K562 (cell line): Measurements from ENCODE around the gene FAM20C. TPM values are rescaled to one million over a fixed set of nuclear protein-coding genes. Genes with fewer than 3 reads are reported as not detected.

Experiments
- ATAC-seq: fragments of 200-7000 bp; cut with Tn5 transposase; 3 replicates; pipeline ENCODE4 v1.9.1; 2020; ENCODE audit warnings: moderate library complexity
- BruUV-seq: library from RNA; stranded (reverse); fragments of 400-500 nt; replicated peaks from 2 replicates; lab custom pipeline; 2021; lab: Mats Ljungman, UMichigan
- CTCF ChIA-PET: fragments of 300-600 bp; formaldehyde crosslinking; extraction: SDS; loops from one replicate; lab custom pipeline; 2021; ENCODE audit warnings: low intra/inter-chr PET ratio; lab: Yijun Ruan, JAX
- POLR2A ChIA-PET: fragments of 300-600, 350-650 bp; sonication (Branson Sonifier 250); formaldehyde crosslinking; extraction: SDS; loops from one replicate; lab custom pipeline; 2021; ENCODE audit warnings: antibody characterized with exemption, inconsistent platforms; lab: Yijun Ruan, JAX
- DNase-seq, 4 experiments: peaks; one replicate each; pipeline versions ENCODE4 v3.0.0 to v3.0.0-alpha.2; 2011 to 2018; ENCODE audit warnings: low spot score in 3 of 4, mixed read lengths in 3 of 4; ENCODE audit errors: extremely low read depth in 1 of 4
- FAIRE-seq: peaks from 2 replicates; lab custom pipeline; 2011; peaks lifted over from hg19 to GRCh38; lab: Jason Lieb, UNC
- H2AFZ ChIP-seq: 2 replicates; pipeline ENCODE4 v1.6.0; 2011; ENCODE audit warnings: low read depth, low read length, control low read depth, inconsistent platforms
- H3K27ac ChIP-seq: fragments of 200-600 bp; 3 replicates; pipeline ENCODE4 v1.8.0; 2011; ENCODE audit warnings: low read depth, mild to moderate bottlenecking, control low read depth, inconsistent platforms, low read length, moderate library complexity, mixed read lengths; ENCODE audit errors: extremely low read depth
- H3K27me3 ChIP-seq, 2 experiments: fragments of 300-600 bp in 1 of 2; 2 replicates in 1 of 2; 3 replicates in 1 of 2; pipeline versions ENCODE4 v1.6.0 to v1.8.0; 2011; ENCODE audit warnings: inconsistent platforms in 2 of 2, low read length in 2 of 2, mild to moderate bottlenecking in 1 of 2, mixed read lengths in 1 of 2, moderate library complexity in 1 of 2; ENCODE audit not compliant: control insufficient read depth in 2 of 2, insufficient read depth in 2 of 2
- H3K36me3 ChIP-seq: fragments of 300-600 bp; 3 replicates; pipeline ENCODE4 v1.8.0; 2011; ENCODE audit warnings: mild to moderate bottlenecking, low read length, inconsistent platforms; ENCODE audit not compliant: control insufficient read depth, insufficient read depth
- H3K4me1 ChIP-seq, 2 experiments: fragments of 200-600 bp in 1 of 2; replicated peaks in 1 of 2; 2 replicates in 1 of 2; 3 replicates in 1 of 2; pipeline versions ENCODE4 v1.5.1 to v1.8.0; 2011; ENCODE audit warnings: inconsistent platforms in 2 of 2, low read length in 2 of 2, mild to moderate bottlenecking in 1 of 2, mixed read lengths in 1 of 2, moderate library complexity in 1 of 2; ENCODE audit not compliant: control insufficient read depth in 2 of 2, insufficient read depth in 2 of 2
- H3K4me2 ChIP-seq: 2 replicates; pipeline ENCODE4 v1.6.1; 2011; ENCODE audit warnings: low read length, control low read depth, inconsistent platforms, mixed read lengths; ENCODE audit not compliant: insufficient read depth
- H3K4me3 ChIP-seq: fragments of 200-600 bp; sonication (generic), shearing (Covaris generic); 2 replicates; pipeline ENCODE4 v1.5.1; 2016; ENCODE audit warnings: control low read depth, inconsistent platforms
- H3K79me2 ChIP-seq: fragments of 200-600 bp; 3 replicates; pipeline ENCODE4 v1.8.0; 2011; ENCODE audit warnings: low read length, inconsistent platforms; ENCODE audit not compliant: control insufficient read depth, insufficient read depth
- H3K9ac ChIP-seq, 2 experiments: 2 replicates each; pipeline versions ENCODE4 v1.6.0 to v1.6.1; 2011; ENCODE audit warnings: low read depth in 2 of 2, low read length in 2 of 2, control low read depth in 1 of 2, inconsistent platforms in 1 of 2, mild to moderate bottlenecking in 1 of 2, mixed read lengths in 1 of 2; ENCODE audit not compliant: insufficient read depth in 1 of 2
- H3K9me1 ChIP-seq: one replicate; pipeline ENCODE4 v1.6.0; 2011; ENCODE audit warnings: inconsistent platforms, mild to moderate bottlenecking, low read length, moderate library complexity; ENCODE audit not compliant: control insufficient read depth, insufficient read depth
- H3K9me3 ChIP-seq: replicated peaks from 2 replicates; pipeline ENCODE4 v1.5.1; 2011; ENCODE audit warnings: low read depth, low read length, inconsistent platforms; ENCODE audit not compliant: control insufficient read depth, insufficient read depth
- H4K20me1 ChIP-seq: replicated peaks from 2 replicates; pipeline ENCODE4 v1.6.1; 2011; ENCODE audit warnings: low read length, inconsistent platforms, mixed read lengths; ENCODE audit not compliant: control insufficient read depth, insufficient read depth
- CCAR2 ChIP-seq: fragments of 200-400 bp; formaldehyde crosslinking; IDR thresholded peaks from 2 replicates; pipeline ENCODE4 v1.6.1; 2017; ENCODE audit warnings: mild to moderate bottlenecking, low read depth, low read length
- CCNT2 ChIP-seq: IDR thresholded peaks from 2 replicates; pipeline ENCODE4 v1.6.1; 2011; ENCODE audit warnings: borderline replicate concordance, low read depth, mild to moderate bottlenecking, moderate library complexity, mixed read lengths, low read length; ENCODE audit not compliant: insufficient read length; ENCODE audit errors: extremely low read depth
- EHMT2 ChIP-seq: fragments of 450-650 bp; IDR thresholded peaks from 2 replicates; pipeline ENCODE4 v1.6.1; 2018; ENCODE audit warnings: antibody characterized with exemption
- EZH2 ChIP-seq: IDR thresholded peaks from 2 replicates; pipeline ENCODE4 v1.6.1; 2012; ENCODE audit warnings: low read depth, mild to moderate bottlenecking, inconsistent platforms, low read length, borderline replicate concordance
- FIP1L1 ChIP-seq: fragments of 200-400 bp; formaldehyde crosslinking; IDR thresholded peaks from 2 replicates; pipeline ENCODE4 v1.6.1; 2018; ENCODE audit warnings: mild to moderate bottlenecking, low read depth, low read length; ENCODE audit not compliant: poor library complexity, severe bottlenecking
- HOXB6 ChIP-seq: fragments of 250-450 bp; sonication (Bioruptor Pico); IDR thresholded peaks from 2 replicates; pipeline ENCODE4 v1.5.1; 2022; ENCODE audit warnings: mild to moderate bottlenecking, borderline replicate concordance
- KDM1A ChIP-seq, 2 experiments: fragments of 450-650 bp; IDR thresholded peaks; 2 replicates each; pipeline ENCODE4 v1.6.1; 2016; ENCODE audit warnings: mild to moderate bottlenecking in 2 of 2
- SETDB1 ChIP-seq: IDR thresholded peaks from one replicate; pipeline ENCODE4 v1.6.1; 2012; ENCODE audit warnings: low read length, control low read depth, inconsistent platforms
- SP2 ChIP-seq: IDR thresholded peaks from 2 replicates; pipeline ENCODE4 v1.6.1; 2011; ENCODE audit warnings: mild to moderate bottlenecking, low read depth, low read length, moderate library complexity; ENCODE audit not compliant: poor library complexity, severe bottlenecking; ENCODE audit errors: extremely low read depth
- WHSC1 ChIP-seq: IDR thresholded peaks from one replicate; pipeline ENCODE4 v1.6.1; 2012; ENCODE audit warnings: low read length, control low read depth, inconsistent platforms
- ZNF444 ChIP-seq: fragments of 250-450 bp; sonication (Bioruptor Pico); IDR thresholded peaks from 2 replicates; pipeline ENCODE4 v1.4.0; 2020; ENCODE audit warnings: mild to moderate bottlenecking, moderate library complexity
- ZNF668 ChIP-seq: fragments of 250-450 bp; sonication (Bioruptor Pico); IDR thresholded peaks from 2 replicates; pipeline ENCODE4 v1.8.0; 2022; ENCODE audit warnings: mild to moderate bottlenecking, inconsistent platforms
- WGBS: fragments of 100-300 bp; shearing (Covaris generic); methylation state at CpG from one replicate; pipeline ENCODE4 v1.1.6; 2016; ENCODE audit warnings: low coverage, mixed read lengths; ENCODE audit not compliant: insufficient coverage; ENCODE audit errors: missing lambda C conversion rate; 5-methylcytosine and 5-hydroxymethylcytosine counted together
- in situ Hi-C: fragments of 300-500 bp; cut with MboI; formaldehyde crosslinking; loops from 4 replicates; pipeline ENCODE4 v1.15.0; 2018; ENCODE audit warnings: inconsistent platforms, mixed read lengths
- intact Hi-C: fragments of 100-400 bp; cut with micrococcal nuclease; formaldehyde crosslinking; loops from 2 replicates; pipeline ENCODE4 v1.14.2; 2022
- polyA plus RNA-seq, 8 experiments: library from polyadenylated mRNA; depleted of rRNA in 4 of 8; stranded (reverse) in 5 of 8; unstranded in 3 of 8; fragments of >200 nt; fragmentation: Nextera tagmentation in 2 of 8; fragmentation: Illumina TruSeq in 1 of 8; extraction: Ambion mirVana in 2 of 8; extraction: Trizol in 1 of 8; gene quantifications; 2 replicates each; pipeline versions ENCODE4 v1.2.1 to v1.2.3, GENCODE V29; 2011 to 2014; ENCODE audit warnings: inconsistent platforms in 1 of 8, missing spikeins in 1 of 8
- total RNA-seq, 7 experiments: library from RNA; depleted of rRNA in 6 of 7; stranded (reverse); fragments of >200 nt in 6 of 7; fragmentation: Illumina TruSeq in 2 of 7; extraction: Trizol in 2 of 7; gene quantifications; 2 replicates each; pipeline versions ENCODE4 v1.2.1 to v1.2.3, GENCODE V29; 2011 to 2021; ENCODE audit warnings: low replicate concordance in 1 of 7
- TF ChIP-seq, protein P1 (sequence below): fragments of 250-450 bp; sonication (Bioruptor Pico); IDR thresholded peaks from 2 replicates; pipeline ENCODE4 v1.8.0; 2021; ENCODE audit warnings: moderate library complexity, mild to moderate bottlenecking, inconsistent platforms

The FAM20C gene
- total and polyA plus RNA-seq, 9 of the 15 experiments (the other 6 are each of a cell fraction or from before 2014, with no cell fraction given) = 0.09 TPM; not detected in 8

DNA sequence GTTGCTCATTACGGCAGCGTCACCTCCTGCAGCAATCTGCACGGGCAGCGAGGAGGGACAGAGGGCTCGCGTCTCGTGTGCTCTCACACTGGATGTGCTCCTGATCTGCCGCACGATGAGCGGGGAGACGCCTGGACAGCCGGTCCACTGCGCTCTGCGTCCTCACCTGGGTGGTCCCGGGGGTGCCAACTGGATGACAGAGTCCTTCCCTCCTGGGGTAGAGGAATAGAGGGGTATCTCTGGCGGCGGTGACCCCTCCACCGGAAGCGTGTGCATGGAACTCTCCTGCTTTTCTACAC, 3.4 kb downstream of the FAM20C start:
- POLR2A ChIA-PET = interaction anchor here (0.9 kb wide), 1 partner anchor 32 kb away, joined by 3 read pairs; no protein-coding TSS in a partner anchor
- peaks cover 2% of the 10 kb centered on the region for H3K9me1 ChIP-seq
- no peaks in the 10 kb centered on the region for H3K9me3 ChIP-seq
- intact Hi-C loops = no loop called here
- BruUV-seq = no TSS peak
- no peak for DNase-seq
- H3K27me3 ChIP-seq = peaks cover 56 to 84% of the 10 kb centered on the region in 2 experiments
- H3K4me1 ChIP-seq = peaks cover 0 to 25% of the 10 kb centered on the region in 2 experiments; a peak in 3 of 5 replicates
- no peaks in the 10 kb centered on the region for H3K79me2 ChIP-seq
- no peak overlapping the region for H3K4me3 ChIP-seq
- H4K20me1 ChIP-seq = peaks cover 32% of the 10 kb centered on the region
- CTCF ChIA-PET = no interaction called here
- in situ Hi-C loops = no loop called here
- WGBS = 2% methylated on average over 19 of the region's 19 CpGs
- no peak for TF ChIP-seq EHMT2
- TF ChIP-seq, protein P1, sequence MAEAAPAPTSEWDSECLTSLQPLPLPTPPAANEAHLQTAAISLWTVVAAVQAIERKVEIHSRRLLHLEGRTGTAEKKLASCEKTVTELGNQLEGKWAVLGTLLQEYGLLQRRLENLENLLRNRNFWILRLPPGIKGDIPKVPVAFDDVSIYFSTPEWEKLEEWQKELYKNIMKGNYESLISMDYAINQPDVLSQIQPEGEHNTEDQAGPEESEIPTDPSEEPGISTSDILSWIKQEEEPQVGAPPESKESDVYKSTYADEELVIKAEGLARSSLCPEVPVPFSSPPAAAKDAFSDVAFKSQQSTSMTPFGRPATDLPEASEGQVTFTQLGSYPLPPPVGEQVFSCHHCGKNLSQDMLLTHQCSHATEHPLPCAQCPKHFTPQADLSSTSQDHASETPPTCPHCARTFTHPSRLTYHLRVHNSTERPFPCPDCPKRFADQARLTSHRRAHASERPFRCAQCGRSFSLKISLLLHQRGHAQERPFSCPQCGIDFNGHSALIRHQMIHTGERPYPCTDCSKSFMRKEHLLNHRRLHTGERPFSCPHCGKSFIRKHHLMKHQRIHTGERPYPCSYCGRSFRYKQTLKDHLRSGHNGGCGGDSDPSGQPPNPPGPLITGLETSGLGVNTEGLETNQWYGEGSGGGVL = no peak
- no peak for TF ChIP-seq FIP1L1
- TF ChIP-seq WHSC1 = no peak
- no peak for TF ChIP-seq CCAR2
- TF ChIP-seq EZH2 = no peak
- TF ChIP-seq HOXB6 (CRISPR knock-in tag) = no peak
- TF ChIP-seq ZNF444 = no peak
- no peak for TF ChIP-seq CCNT2
- no peak for TF ChIP-seq KDM1A (IDR thresholded peaks at IDR 0.05)
- TF ChIP-seq SP2 = no peak
- TF ChIP-seq SETDB1 = no peak
- TF ChIP-seq ZNF668 (CRISPR knock-in tag) = no peak
- ATAC-seq = peak; percentile 19; the same call in 1 of the 3 replicates
- H3K27ac ChIP-seq = no peak overlapping the region
- no peak overlapping the region for H3K4me2 ChIP-seq
- no peak for FAIRE-seq
- no peaks in the 10 kb centered on the region for H3K36me3 ChIP-seq
- no peak overlapping the region for H2AFZ ChIP-seq
- H3K9ac ChIP-seq = no peak overlapping the region
